Central memory CD8-positive, alpha-beta T cell (primary cell): ENCODE measurements around the gene POLR2C.

Experiments used
- ATAC-seq: fragments of 150-1000 bp; cut with Tn5 transposase; replicated peaks from 2 replicates; pipeline ENCODE4 v1.10.0; 2022; ENCODE audit warnings: mild to moderate bottlenecking, moderate FRiP score, moderate number of reproducible peaks; ENCODE audit not compliant: poor library complexity, severe bottlenecking; ENCODE audit errors: extremely low read depth
- DNase-seq, 2 donors: peaks; one replicate each; pipeline ENCODE4 v3.0.0; 2021; ENCODE audit warnings: low spot score in 2 of 2
- H3K27ac Mint-ChIP-seq: one replicate; pipeline ENCODE4 v1.8.0; 2022; ENCODE audit warnings: low read depth, mild to moderate bottlenecking, moderate library complexity, mixed read lengths
- H3K27me3 Mint-ChIP-seq: one replicate; pipeline ENCODE4 v1.8.0; 2022; ENCODE audit warnings: mixed read lengths
- H3K36me3 Mint-ChIP-seq: one replicate; pipeline ENCODE4 v1.8.0; 2022; ENCODE audit warnings: mild to moderate bottlenecking, moderate library complexity, mixed read lengths; ENCODE audit not compliant: insufficient read depth
- H3K4me1 Mint-ChIP-seq: one replicate; pipeline ENCODE4 v1.8.0; 2022; ENCODE audit warnings: mixed read lengths
- H3K4me3 Mint-ChIP-seq: one replicate; pipeline ENCODE4 v1.8.0; 2022; ENCODE audit warnings: mild to moderate bottlenecking, moderate library complexity, mixed read lengths
- H3K9me3 Mint-ChIP-seq: one replicate; pipeline ENCODE4 v1.8.0; 2022; ENCODE audit warnings: mixed read lengths

POLR2C gene

GRCh38 chr16:57516773-57517172, 54.3 kb downstream of the POLR2C start:
- peak overlapping the region; percentile 61 for H3K27ac Mint-ChIP-seq
- H3K4me3 Mint-ChIP-seq, result no peak overlapping the region
- DNase-seq, result no peak
- no peak for ATAC-seq
- peaks cover 11% of the 10 kb centered on the region for H3K4me1 Mint-ChIP-seq
- H3K36me3 Mint-ChIP-seq, result peaks cover 13% of the 10 kb centered on the region
- no peaks in the 10 kb centered on the region for H3K27me3 Mint-ChIP-seq
- H3K9me3 Mint-ChIP-seq, result no peaks in the 10 kb centered on the region

- no peaks in the 10 kb centered on the region for H3K27me3 Mint-ChIP-seq
- H3K4me1 Mint-ChIP-seq, result peaks cover 11% of the 10 kb centered on the region
- ATAC-seq (no peak), DNase-seq (no peak)
- H3K4me3 Mint-ChIP-seq, result no peak overlapping the region
- no peaks in the 10 kb centered on the region for H3K9me3 Mint-ChIP-seq
- H3K27ac Mint-ChIP-seq, result peak overlapping the region; percentile 61
- peaks cover 13% of the 10 kb centered on the region for H3K36me3 Mint-ChIP-seq
Observed at GRCh38 chr16:57517397-57518367, 55.2 kb downstream of the POLR2C start.

DNA sequence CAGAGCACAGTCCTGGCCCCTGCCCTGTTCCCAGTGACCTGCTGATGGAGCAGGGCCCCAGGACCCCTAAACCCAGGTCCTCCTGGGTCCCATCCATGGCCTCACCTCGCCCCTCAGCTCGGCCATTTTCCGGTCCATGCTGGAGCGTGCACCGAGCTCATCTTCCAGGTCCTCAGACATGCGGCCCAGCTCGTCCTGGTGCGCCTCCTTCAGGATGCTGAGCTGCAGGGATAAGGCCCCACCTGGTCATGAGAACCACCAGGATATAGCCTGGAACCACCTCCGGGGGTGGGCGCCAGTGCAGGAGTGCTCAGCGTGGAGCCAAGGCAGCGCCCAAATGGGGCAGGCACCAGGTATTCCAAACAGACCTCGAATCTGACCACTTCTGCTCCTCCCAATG, 56.0 kb downstream of the POLR2C start:
- Mint-ChIP-seq H3K4me3 (no peak overlapping the region), H3K36me3 (peaks cover 12% of the 10 kb centered on the region), H3K27me3 (no peaks in the 10 kb centered on the region), H3K9me3 (no peaks in the 10 kb centered on the region), H3K27ac (peak overlapping the region; percentile 79), H3K4me1 (peaks cover 11% of the 10 kb centered on the region)
- ATAC-seq, result no peak
- no peak for DNase-seq

DNA sequence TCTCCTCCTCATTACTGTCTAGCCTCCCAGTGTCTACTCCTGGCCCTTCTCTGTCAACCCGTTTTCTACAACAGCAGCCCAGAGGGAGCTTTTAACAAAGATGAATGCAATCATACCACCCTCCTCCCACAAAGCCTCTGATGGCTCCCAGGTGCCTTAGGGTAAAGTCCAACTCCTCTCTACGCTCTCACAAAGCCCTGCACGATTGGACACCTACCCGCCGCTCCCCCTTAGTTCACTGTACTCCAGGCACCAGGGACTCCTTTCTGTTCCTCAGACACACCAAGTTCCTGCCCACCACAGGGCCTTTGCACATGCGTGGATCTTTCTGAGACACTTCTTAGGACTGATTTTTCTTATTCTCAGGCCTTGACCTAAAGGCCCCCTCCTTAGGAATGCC, 56.4 kb downstream of the POLR2C start:
- H3K36me3 Mint-ChIP-seq, result peaks cover 12% of the 10 kb centered on the region
- DNase-seq, result no peak
- H3K4me3 Mint-ChIP-seq, result no peak overlapping the region
- H3K27me3 Mint-ChIP-seq, result no peaks in the 10 kb centered on the region
- peak overlapping the region; percentile 79 for H3K27ac Mint-ChIP-seq
- H3K4me1 Mint-ChIP-seq, result peaks cover 11% of the 10 kb centered on the region
- ATAC-seq, result no peak
- H3K9me3 Mint-ChIP-seq, result no peaks in the 10 kb centered on the region

DNA sequence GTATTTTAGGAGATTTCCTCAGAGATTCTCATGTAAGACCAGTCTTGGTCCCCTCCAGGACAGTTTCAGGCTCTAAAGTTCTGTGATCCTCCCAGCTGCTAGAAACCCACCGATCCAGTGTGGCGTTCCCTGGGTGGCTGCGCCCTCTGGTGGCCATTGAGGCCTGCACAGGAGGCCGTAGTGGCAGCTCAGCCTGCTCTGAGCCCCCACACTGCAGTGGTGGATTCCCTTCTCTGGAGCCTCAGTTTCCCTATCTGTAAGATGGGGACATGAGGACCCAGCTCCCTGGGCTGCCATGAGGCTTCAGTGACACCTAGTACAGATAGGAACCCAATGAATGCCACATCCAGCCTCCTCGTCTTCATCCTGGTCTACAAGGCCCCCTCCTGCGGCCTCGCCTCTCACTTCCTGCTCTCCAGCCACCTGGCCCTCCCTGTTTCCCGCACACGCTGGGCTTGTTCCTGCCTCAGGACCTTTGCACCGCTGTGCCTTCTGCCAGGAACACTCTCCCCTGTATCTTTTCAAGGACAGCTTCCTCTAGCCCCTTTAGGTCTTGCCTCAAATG, 57.4 kb downstream of the POLR2C start:
- peak overlapping the region; percentile 52 for H3K27ac Mint-ChIP-seq
- H3K4me1 Mint-ChIP-seq, result peaks cover 11% of the 10 kb centered on the region
- DNase-seq (peak; percentile 67 to 73), ATAC-seq (peak; percentile 89)
- no peaks in the 10 kb centered on the region for H3K27me3 Mint-ChIP-seq
- H3K36me3 Mint-ChIP-seq, result peaks cover 10% of the 10 kb centered on the region
- no peaks in the 10 kb centered on the region for H3K9me3 Mint-ChIP-seq
- H3K4me3 Mint-ChIP-seq, result no peak overlapping the region
